Thyroid gland (tissue), 4 donors: ENCODE measurements around the gene TMEM37.

Source experiments
- POLR2A ChIP-seq, 2 donors: fragments of 450-650 bp; IDR thresholded peaks; one replicate each; pipeline ENCODE4 v1.6.1; 2017; ENCODE audit warnings: antibody characterized with exemption in 2 of 2, mild to moderate bottlenecking in 2 of 2, moderate library complexity in 1 of 2
- TF ChIP-seq, protein P1 (sequence below), 6 experiments: fragments of 200-600 bp in 3 of 6; fragments of 450-650 bp in 3 of 6; sonication (generic) in 3 of 6; IDR thresholded peaks; one replicate each; pipeline ENCODE4 v1.5.1; 2016 to 2019; ENCODE audit warnings: antibody characterized with exemption in 6 of 6, mild to moderate bottlenecking in 2 of 6, inconsistent platforms in 1 of 6, moderate library complexity in 1 of 6

DNA sequence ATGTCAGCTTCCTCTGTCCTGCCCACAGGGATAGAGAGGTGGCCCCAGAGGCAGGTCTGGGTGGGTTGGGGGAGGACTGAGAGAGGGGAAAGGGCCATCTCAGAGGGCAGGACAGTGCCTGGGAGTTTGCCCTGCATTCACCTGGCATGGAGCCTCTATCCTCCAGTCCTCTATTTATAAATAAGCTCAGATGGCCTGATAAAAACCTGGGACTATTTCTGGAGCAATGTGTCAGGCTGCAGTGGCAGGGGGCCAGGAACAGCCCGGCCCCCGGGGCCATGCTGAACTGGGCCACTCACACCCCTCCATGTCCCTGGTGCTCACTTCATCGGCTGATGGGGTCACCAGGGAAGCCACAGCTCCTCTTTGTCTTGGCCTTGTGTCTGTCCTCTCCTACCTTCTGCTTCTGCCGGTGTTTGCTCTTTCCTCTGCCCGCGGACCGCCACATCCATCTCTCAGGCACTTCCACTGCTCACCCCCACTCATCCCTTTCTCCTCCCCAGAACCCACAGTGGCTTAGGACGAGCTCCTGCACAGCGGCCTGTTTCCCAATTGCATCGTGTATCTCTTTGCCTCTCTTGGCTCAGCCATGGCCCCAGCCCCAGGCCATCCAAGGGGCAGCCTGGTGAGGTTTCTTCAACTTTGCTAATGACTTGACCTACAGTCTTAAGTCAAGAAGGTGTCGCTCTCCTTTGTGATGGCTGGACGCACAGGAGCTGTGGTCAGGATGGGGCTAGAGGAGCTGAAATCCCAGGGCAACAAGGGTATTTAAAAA lies 53.9 kb downstream of the TMEM37 start:
- TF ChIP-seq, protein P1, sequence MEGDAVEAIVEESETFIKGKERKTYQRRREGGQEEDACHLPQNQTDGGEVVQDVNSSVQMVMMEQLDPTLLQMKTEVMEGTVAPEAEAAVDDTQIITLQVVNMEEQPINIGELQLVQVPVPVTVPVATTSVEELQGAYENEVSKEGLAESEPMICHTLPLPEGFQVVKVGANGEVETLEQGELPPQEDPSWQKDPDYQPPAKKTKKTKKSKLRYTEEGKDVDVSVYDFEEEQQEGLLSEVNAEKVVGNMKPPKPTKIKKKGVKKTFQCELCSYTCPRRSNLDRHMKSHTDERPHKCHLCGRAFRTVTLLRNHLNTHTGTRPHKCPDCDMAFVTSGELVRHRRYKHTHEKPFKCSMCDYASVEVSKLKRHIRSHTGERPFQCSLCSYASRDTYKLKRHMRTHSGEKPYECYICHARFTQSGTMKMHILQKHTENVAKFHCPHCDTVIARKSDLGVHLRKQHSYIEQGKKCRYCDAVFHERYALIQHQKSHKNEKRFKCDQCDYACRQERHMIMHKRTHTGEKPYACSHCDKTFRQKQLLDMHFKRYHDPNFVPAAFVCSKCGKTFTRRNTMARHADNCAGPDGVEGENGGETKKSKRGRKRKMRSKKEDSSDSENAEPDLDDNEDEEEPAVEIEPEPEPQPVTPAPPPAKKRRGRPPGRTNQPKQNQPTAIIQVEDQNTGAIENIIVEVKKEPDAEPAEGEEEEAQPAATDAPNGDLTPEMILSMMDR (IDR thresholded peaks at IDR 0.05): no peak
- no peak for TF ChIP-seq POLR2A (IDR thresholded peaks at IDR 0.05)
